Measurements from ENCODE around the gene KIF5C. TPM values are rescaled to one million over a fixed set of nuclear protein-coding genes. Genes with fewer than 3 reads are reported as not detected.

KIF5C gene
- total and polyA plus RNA-seq, 2 experiments from 2014 or later, result 45.0 to 49.1 TPM

- DNase-seq (ENCODE audit: low spot score) (no peak), ATAC-seq (no peak)
- no peak for TF ChIP-seq JUNB (IDR thresholded peaks at IDR 0.05; ENCODE audit: unreplicated experiment)
- TF ChIP-seq CTCF (conservative IDR thresholded peaks at IDR 0.05; ENCODE audit: low read depth in 2 of 2), result no peak
- no peak for TF ChIP-seq NANOG (IDR thresholded peaks at IDR 0.05; ENCODE audit: borderline replicate concordance)
- no peak for TF ChIP-seq REST (IDR thresholded peaks at IDR 0.05; ENCODE audit: unreplicated experiment)
- no peak for TF ChIP-seq EZH2phosphoT487 (IDR thresholded peaks at IDR 0.05; ENCODE audit: unreplicated experiment)
- no peak for TF ChIP-seq ZNF331 (CRISPR knock-in tag; IDR thresholded peaks at IDR 0.05; ENCODE audit: low read depth)
- no peak for TF ChIP-seq ETS1 (IDR thresholded peaks at IDR 0.05)
- no peak for TF ChIP-seq ZNF462 (CRISPR knock-in tag; IDR thresholded peaks at IDR 0.05)
- TF ChIP-seq EZH2 (IDR thresholded peaks at IDR 0.05; ENCODE audit: low read depth, unreplicated experiment), result no peak
- TF ChIP-seq STAT1 (IDR thresholded peaks at IDR 0.05; ENCODE audit: unreplicated experiment), result no peak
- TF ChIP-seq ZNF114 (CRISPR knock-in tag; IDR thresholded peaks at IDR 0.05), result no peak
- no peak for TF ChIP-seq CREB1 (CRISPR knock-in tag; IDR thresholded peaks at IDR 0.05; ENCODE audit: low read depth)
- no peak for TF ChIP-seq POLR2AphosphoS5 (IDR thresholded peaks at IDR 0.05; ENCODE audit: low read depth)
- H3K9me2 ChIP-seq (ENCODE audit: insufficient read depth), result peaks cover 7% of the 10 kb centered on the region; the same call in 1 of the 2 replicates
- H3K79me2 ChIP-seq (replicated peaks; ENCODE audit: insufficient read depth), result no peaks in the 10 kb centered on the region
- no peak overlapping the region for H2AFZ ChIP-seq
- no peaks in the 10 kb centered on the region for H3K27me3 ChIP-seq (ENCODE audit: insufficient read depth)
- H3K4me3 ChIP-seq, result no peak overlapping the region
- no peak overlapping the region for H3K27ac Mint-ChIP-seq
- H3K4me2 ChIP-seq, result no peak overlapping the region
- no peaks in the 10 kb centered on the region for H3K4me1 ChIP-seq (ENCODE audit: insufficient read depth)
- no peaks in the 10 kb centered on the region for H4K20me1 ChIP-seq (replicated peaks; ENCODE audit: insufficient read depth)
- H3K36me3 ChIP-seq (ENCODE audit: insufficient read depth), result no peaks in the 10 kb centered on the region
- no peaks in the 10 kb centered on the region for H3K4me1 Mint-ChIP-seq
- H3K9me3 Mint-ChIP-seq, result no peaks in the 10 kb centered on the region; the same call in 2 of the 3 replicates
- no peaks in the 10 kb centered on the region for H3F3A ChIP-seq (replicated peaks; ENCODE audit: low read depth)
- no peaks in the 10 kb centered on the region for H3K36me3 Mint-ChIP-seq (ENCODE audit: low read depth)
- no peak overlapping the region for H3K4me3 Mint-ChIP-seq
- H3K27me3 Mint-ChIP-seq (ENCODE audit: insufficient read depth, low read depth, poor library complexity), result no peaks in the 10 kb centered on the region
- H3K27ac ChIP-seq (ENCODE audit: low read depth), result no peak overlapping the region
Measured at GRCh38 chr2:148860037-148860436, 15.0 kb upstream of the KIF5C start.

All from GM23338 (cell line).